Activated CD4-positive, alpha-beta T cell treated with anti-CD3 and anti-CD28 coated beads, Interleukin-2, amount 50 U/mL, for 1 hour (primary cell): ENCODE data around the gene FAT4.

Experiments used
- DNase-seq: peaks from one replicate; pipeline ENCODE4 v3.0.0-alpha.2; 2020

Gene FAT4

GRCh38 chr4:125316791-125317524 lies 2.2 kb downstream of the FAT4 start:
- no peak for DNase-seq

DNA sequence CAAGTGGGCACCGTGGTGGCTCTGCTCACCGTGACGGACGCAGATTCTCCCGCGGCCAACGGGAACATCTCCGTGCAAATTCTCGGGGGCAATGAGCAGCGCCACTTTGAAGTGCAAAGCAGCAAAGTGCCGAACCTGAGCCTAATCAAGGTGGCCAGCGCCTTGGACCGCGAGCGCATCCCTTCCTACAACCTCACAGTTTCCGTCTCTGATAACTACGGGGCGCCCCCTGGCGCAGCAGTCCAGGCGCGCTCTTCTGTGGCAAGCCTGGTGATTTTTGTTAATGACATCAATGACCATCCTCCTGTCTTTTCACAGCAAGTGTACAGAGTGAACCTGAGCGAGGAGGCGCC lies 2.7 kb downstream of the FAT4 start:
- DNase-seq = no peak

GRCh38 chr4:125319311-125319710 lies 4.6 kb downstream of the FAT4 start:
- DNase-seq = no peak

DNA sequence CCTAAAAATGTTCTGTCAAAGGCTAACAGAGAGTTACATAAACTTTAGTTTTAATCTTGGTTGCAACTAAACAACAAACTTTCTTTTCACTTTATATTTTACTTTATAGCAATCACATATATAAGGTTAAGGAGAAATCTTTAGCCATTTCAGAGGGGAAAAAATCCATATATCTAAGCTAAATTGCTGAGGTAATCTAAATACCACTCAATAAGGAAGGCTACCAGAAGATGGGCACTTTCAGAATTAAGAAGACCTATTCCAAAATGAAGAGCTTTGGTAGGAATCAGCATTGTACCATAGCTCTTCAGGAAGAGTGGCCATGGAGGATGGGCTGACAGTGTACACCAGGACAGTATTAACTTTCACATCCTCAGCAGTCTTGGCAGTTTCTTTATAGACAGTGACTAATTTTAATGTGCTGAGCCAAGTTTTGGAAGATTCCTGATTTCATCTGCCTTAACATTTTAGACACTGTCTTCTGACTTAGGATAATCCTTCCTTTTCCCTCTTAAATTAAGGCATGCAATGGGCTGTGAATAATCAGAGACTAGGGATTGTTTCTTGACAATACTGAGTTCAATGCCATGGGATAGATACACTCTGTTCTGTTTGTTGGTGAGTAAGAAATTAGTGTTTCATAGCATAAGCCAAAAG lies 7.1 kb downstream of the FAT4 start:
- no peak for DNase-seq

- no peak for DNase-seq
Measured at GRCh38 chr4:125322366-125322730, 7.6 kb downstream of the FAT4 start.

GRCh38 chr4:125323654-125324053 lies 8.9 kb downstream of the FAT4 start:
- no peak for DNase-seq

DNA sequence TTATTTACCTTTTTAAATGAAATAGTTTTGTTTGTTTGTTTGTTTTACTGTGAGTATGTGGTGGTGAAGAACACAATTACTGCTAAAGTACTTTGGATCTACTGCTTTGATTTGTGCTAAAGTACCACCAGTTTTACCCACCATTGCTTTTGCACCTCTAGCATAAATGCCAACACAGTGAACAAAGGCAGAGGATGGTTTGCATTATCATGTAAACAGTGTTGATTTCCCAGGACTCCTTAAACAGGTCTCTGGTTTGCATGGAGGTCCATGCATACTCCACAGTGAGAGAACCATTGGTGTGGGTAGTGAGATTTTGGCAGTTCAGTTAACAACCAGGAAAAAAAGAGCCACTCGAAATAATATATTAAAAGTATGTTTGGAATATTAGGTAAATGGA lies 11.0 kb downstream of the FAT4 start:
- DNase-seq = no peak

DNA sequence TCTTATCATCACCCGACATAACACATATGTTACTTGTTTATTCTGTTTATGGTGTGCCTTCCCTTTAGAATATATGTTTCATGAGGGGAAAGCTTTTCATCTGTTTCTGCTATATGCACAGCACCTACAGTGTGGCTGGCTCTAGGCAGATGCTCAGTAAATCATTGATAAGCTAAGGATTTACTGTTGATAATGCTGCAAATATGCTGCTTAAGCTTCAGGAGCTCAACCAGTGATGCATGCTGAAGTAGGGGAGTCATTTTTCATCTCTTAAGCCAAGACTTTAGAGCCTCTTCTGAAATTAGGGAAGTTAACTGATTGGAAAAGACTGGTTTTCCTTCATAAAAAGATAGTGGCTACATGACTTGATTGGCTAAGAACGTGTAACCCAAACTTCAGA lies 16.4 kb downstream of the FAT4 start:
- DNase-seq = no peak

- DNase-seq = no peak
Measured at GRCh38 chr4:125334926-125335325, 20.2 kb downstream of the FAT4 start.

GRCh38 chr4:125338814-125339213 lies 24.1 kb downstream of the FAT4 start:
- DNase-seq = no peak

- no peak for DNase-seq
Measured at GRCh38 chr4:125344198-125344597, 29.4 kb downstream of the FAT4 start.

DNA sequence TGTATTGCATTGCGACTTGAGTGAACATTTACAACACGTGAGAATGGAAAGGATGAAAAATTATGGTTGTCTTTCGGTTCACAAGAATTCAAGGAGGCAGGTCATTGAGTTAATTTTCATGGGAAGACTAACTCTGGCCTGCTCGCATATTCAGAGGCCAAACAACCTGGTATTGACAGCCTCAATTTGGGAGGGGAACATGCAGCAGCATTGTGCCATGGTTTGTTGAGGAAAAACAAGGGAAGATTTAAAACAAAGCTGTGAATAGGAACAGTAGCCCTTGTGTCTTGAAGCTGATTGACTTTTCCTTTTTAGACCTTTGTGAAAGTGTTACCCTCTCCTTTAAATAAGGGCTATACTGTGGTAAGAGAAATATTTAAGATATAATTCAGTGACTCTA lies 31.9 kb downstream of the FAT4 start:
- no peak for DNase-seq

DNA sequence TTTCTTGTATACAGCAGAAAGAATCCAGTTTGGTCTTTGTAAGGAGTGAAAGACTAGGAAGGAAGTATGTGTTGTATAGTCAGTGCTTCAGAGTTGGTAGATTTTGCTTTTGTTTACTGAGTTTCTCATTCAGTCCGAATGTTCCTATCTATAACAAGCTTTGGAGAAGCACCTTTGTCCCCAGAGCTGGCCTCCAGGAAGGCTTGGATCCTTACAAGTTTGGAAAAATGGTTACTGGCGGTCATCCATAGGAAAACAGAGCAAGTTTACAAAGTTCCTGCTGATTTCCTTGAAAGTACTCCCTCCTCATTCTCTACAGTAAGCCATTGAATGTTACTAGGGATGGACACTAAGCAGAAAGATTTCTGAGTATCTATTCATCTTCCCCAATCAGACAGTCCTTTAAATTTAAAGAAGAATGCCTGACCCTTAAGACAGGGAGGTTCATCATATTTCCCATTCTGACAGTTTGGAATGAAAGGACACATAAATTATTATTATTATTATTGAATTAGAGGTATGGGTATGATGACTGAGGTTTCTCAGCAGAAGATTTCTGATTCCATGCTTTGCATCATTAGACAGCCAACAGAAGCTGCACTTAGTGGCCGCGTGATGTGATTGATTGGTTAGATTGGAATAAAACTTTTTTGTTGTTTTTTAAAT lies 35.8 kb downstream of the FAT4 start:
- no peak for DNase-seq

GRCh38 chr4:125352521-125352920 lies 37.8 kb downstream of the FAT4 start:
- no peak for DNase-seq

DNA sequence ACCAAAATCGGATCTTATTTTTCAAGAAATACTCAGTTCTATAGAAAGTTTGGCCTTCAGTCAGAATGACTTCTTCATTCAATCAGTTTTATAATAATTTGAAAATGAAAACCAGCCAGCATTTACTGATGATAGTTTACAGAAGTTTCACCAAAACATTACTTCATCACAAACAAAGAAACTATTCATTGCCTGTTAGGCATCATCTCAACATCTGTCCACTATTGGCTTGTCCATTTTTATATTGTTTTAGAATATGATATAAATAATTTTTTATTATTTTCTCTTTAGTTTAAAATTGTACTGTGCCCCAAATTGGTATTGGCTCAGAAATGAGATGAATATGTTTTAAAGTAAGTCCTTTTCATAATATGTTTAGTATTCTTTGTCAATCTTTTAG lies 38.4 kb downstream of the FAT4 start:
- DNase-seq = no peak

DNA sequence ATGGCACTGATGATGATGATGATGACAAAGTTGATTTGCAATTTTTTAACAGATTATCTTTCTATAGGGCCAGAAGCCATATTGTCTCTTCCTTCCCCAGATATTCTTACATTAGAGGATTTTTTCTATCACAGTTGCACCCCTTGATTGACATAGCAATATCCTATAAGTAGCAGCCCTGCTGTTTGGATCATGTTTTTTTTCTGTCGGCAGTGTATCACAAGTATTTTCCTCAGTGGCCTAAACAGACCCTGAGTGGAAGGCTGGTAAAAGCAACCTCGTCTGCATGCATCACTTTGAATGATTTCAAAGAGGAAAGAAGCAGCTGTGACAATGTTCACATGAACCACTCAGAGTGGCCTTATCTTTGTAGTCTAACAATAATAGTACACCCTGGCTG lies 41.0 kb downstream of the FAT4 start:
- DNase-seq = no peak

GRCh38 chr4:125357675-125358074 lies 42.9 kb downstream of the FAT4 start:
- DNase-seq = no peak

DNA sequence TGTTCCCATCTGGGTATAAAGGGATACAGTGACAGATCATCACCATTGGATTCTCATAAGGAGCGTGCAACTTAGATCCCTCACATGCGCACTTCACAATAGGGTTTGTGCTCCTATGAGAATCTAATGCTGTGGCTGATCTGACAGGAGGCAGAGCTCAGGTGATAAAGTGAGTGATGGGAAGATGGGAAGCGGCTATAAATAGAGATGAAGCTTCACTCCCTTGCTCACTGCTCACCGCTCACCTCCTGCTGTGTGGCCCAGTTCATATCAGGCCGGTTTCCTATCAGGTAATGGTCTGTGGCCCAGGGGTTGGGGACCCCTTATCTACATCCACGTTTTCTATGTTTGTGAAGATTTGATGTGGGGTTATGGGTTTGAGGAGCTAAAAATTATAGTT lies 43.7 kb downstream of the FAT4 start:
- DNase-seq = no peak

DNA sequence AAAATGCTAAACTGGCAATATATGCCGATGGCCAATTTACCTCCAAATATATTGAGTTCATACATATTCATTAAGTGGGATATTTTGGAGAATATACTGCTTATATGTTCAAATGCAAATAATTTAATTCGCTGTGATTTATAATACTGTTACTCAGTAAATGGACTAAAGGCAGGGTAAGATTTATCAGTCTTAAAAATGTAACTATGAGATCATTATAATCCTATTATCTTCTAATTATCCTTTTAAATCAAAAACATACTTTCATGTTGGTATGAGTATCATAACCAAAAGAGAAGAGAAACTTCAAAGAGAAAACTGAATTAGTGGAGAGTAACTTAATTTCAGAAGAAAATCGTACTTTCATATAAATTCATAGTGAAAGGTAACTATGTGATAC lies 44.6 kb downstream of the FAT4 start:
- no peak for DNase-seq

DNA sequence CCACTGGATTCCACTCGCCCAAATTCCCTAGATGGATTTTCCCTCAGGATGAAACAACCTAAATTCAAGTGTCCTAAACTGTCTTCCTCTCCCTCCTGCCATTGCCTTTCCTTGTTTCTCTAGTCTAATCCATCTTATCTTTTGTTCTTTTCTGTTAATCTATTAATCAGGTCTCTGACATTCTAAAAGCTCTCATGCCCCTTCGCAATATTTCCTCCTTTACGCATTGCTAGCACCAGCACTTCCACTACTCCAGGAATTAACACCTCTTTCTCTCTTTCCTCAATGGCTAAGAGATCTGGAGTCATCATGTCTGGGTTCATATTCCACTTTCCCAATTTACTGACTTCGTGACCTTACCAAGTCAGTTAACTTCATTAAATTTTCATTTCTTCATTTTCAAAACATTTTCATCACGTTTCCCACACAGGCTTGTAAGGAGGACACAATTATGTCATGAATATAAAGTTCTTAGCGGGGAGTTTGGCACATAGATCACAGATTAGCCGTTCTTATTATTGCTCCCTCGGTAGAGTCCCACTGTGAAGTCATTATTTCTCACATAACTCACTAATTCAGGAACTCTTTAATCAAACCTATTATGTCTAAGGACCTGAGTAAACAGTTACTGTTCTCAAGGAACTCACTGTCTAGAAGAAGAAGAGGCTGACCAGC lies 45.3 kb downstream of the FAT4 start:
- DNase-seq = no peak

- no peak for DNase-seq
Measured at GRCh38 chr4:125360727-125361126, 46.0 kb downstream of the FAT4 start.
